Fibroblast of skin of left quadriceps (primary cell): ENCODE measurements around the gene NMD3.
"Not testable (repeated sequence)": the region's sequence is repeated elsewhere in the genome, so short reads cannot be mapped to it uniquely, and the experiment has no call there.

Source experiments
- DNase-seq, 2 experiments: peaks; one replicate each; pipeline ENCODE4 v3.0.0-alpha.2; 2013; ENCODE audit warnings: low read depth in 2 of 2

Gene NMD3

GRCh38 chr3:161220850-161221753 is at the start of gene NMD3:
TSS of gene NMD3 (plus strand) at chr3:161221311. CDS start at chr3:161222014, 703 bp downstream.
- DNase-seq, result peak; percentile 89

GRCh38 chr3:161171639-161172552 is 49.2 kb upstream of the NMD3 start:
- no peak for DNase-seq

GRCh38 chr3:161175506-161175905 is 45.6 kb upstream of the NMD3 start:
- DNase-seq, result no peak

- no peak for DNase-seq
These were observed 43.1 kb upstream of the NMD3 start for GRCh38 chr3:161177991-161178390.

- not testable (repeated sequence) for DNase-seq
These were observed 39.7 kb upstream of the NMD3 start for GRCh38 chr3:161181371-161181770.

GRCh38 chr3:161187046-161187445 is 34.1 kb upstream of the NMD3 start:
- no peak for DNase-seq

- no peak for DNase-seq
These were observed 23.0 kb upstream of the NMD3 start for GRCh38 chr3:161197855-161198850.

- no peak for DNase-seq
These were observed 21.2 kb upstream of the NMD3 start for GRCh38 chr3:161199926-161200325.

- no peak for DNase-seq
These were observed 17.5 kb upstream of the NMD3 start for GRCh38 chr3:161203485-161204098.

GRCh38 chr3:161208931-161209330 is 12.2 kb upstream of the NMD3 start:
- no peak for DNase-seq

- no peak for DNase-seq
These were observed 8.8 kb upstream of the NMD3 start for GRCh38 chr3:161212171-161212771.

- DNase-seq, result no peak
These were observed 8.2 kb upstream of the NMD3 start for GRCh38 chr3:161212906-161213305.

- no peak for DNase-seq
These were observed 7.5 kb upstream of the NMD3 start for GRCh38 chr3:161213644-161214043.

GRCh38 chr3:161215185-161215584 is 5.9 kb upstream of the NMD3 start:
- no peak for DNase-seq

GRCh38 chr3:161217496-161217895 is 3.6 kb upstream of the NMD3 start:
- DNase-seq, result no peak

- DNase-seq, result no peak
These were observed 1.6 kb upstream of the NMD3 start for GRCh38 chr3:161219495-161219894.

GRCh38 chr3:161221806-161222600 is 892 bp downstream of the NMD3 start:
- no peak for DNase-seq

GRCh38 chr3:161222662-161223061 is 1.6 kb downstream of the NMD3 start:
- DNase-seq, result no peak

GRCh38 chr3:161224786-161225185 is 3.7 kb downstream of the NMD3 start:
- DNase-seq, result no peak
